K562 (cell line): ENCODE data around the gene ZFAND2B. TPM values are rescaled to one million over a fixed set of nuclear protein-coding genes. Genes with fewer than 3 reads are reported as not detected.

Source experiments
- FOSL1 ChIP-seq: fragments of 200-800 bp; sonication (Bioruptor generic); conservative IDR thresholded peaks from 2 replicates; pipeline ENCODE4 v1.6.1; 2016; ENCODE audit warnings: missing genetic modification characterization, missing compliant biosample characterization
- FOXK2 ChIP-seq, 2 experiments: fragments of 450-650 bp; IDR thresholded peaks in 1 of 2; conservative IDR thresholded peaks in 1 of 2; 2 replicates each; pipeline ENCODE4 v1.6.1; 2016; ENCODE audit warnings: low read depth in 2 of 2, mild to moderate bottlenecking in 1 of 2
- GTF2E2 ChIP-seq: fragments of 200-800 bp; sonication (Bioruptor generic); IDR thresholded peaks from 2 replicates; pipeline ENCODE4 v1.6.1; 2016; ENCODE audit warnings: missing genetic modification characterization, missing compliant biosample characterization
- JUN ChIP-seq, 2 experiments: sonication (generic) in 1 of 2; formaldehyde crosslinking in 1 of 2; IDR thresholded peaks; 2 replicates each; pipeline versions ENCODE4 v1.6.1 to v1.8.0; 2012 to 2022; ENCODE audit warnings: borderline replicate concordance in 2 of 2, mild to moderate bottlenecking in 2 of 2, improper control_type of control experiment in 1 of 2, low read depth in 1 of 2, low read length in 1 of 2, missing genetic modification reagents in 1 of 2
- JUND ChIP-seq, 2 experiments: IDR thresholded peaks; 2 replicates in 1 of 2; 3 replicates in 1 of 2; pipeline ENCODE4 v1.6.1; 2011; ENCODE audit warnings: borderline replicate concordance in 2 of 2, low read depth in 2 of 2, low read length in 2 of 2, improper control_type of control experiment in 1 of 2, missing biosample characterization in 1 of 2, missing genetic modification characterization in 1 of 2, missing genetic modification reagents in 1 of 2
- NKRF ChIP-seq: fragments of 450-650 bp; IDR thresholded peaks from 2 replicates; pipeline ENCODE4 v1.6.1; 2016; ENCODE audit warnings: borderline replicate concordance
- ZFP91 ChIP-seq: sonication (generic); formaldehyde crosslinking; IDR thresholded peaks from 2 replicates; pipeline ENCODE4 v1.8.0; 2022; ENCODE audit warnings: mild to moderate bottlenecking, missing genetic modification reagents
- polyA plus RNA-seq, 8 experiments: library from polyadenylated mRNA; depleted of rRNA in 4 of 8; stranded (reverse) in 5 of 8; unstranded in 3 of 8; fragments of >200 nt; fragmentation: Nextera tagmentation in 2 of 8; fragmentation: Illumina TruSeq in 1 of 8; extraction: Ambion mirVana in 2 of 8; extraction: Trizol in 1 of 8; gene quantifications; 2 replicates each; pipeline versions ENCODE4 v1.2.1 to v1.2.3, GENCODE V29; 2011 to 2014; ENCODE audit warnings: inconsistent platforms in 1 of 8, missing spikeins in 1 of 8
- total RNA-seq, 7 experiments: library from RNA; depleted of rRNA in 6 of 7; stranded (reverse); fragments of >200 nt in 6 of 7; fragmentation: Illumina TruSeq in 2 of 7; extraction: Trizol in 2 of 7; gene quantifications; 2 replicates each; pipeline versions ENCODE4 v1.2.1 to v1.2.3, GENCODE V29; 2011 to 2021; ENCODE audit warnings: low replicate concordance in 1 of 7
- TF ChIP-seq, protein P1 (sequence below): fragments of 450-650 bp; IDR thresholded peaks from 2 replicates; pipeline ENCODE4 v1.6.1; 2017; ENCODE audit warnings: antibody characterized with exemption, mild to moderate bottlenecking
- TF ChIP-seq, protein P2 (sequence below), 3 experiments: fragments of 200-800 bp in 1 of 3; sonication (Bioruptor generic) in 1 of 3; sonication (generic) in 1 of 3; formaldehyde crosslinking in 1 of 3; IDR thresholded peaks; 2 replicates each; pipeline versions ENCODE4 v1.6.1 to v1.8.0; 2016 to 2022; ENCODE audit warnings: mild to moderate bottlenecking in 2 of 3, missing compliant biosample characterization in 2 of 3, missing genetic modification characterization in 2 of 3, missing genetic modification reagents in 1 of 3
- TF ChIP-seq, protein P3 (sequence below): fragments of 250-450 bp; sonication (Bioruptor Pico); IDR thresholded peaks from 2 replicates; pipeline ENCODE4 v1.9.0; 2021; ENCODE audit warnings: mild to moderate bottlenecking, inconsistent platforms

ZFAND2B gene
- total and polyA plus RNA-seq, 9 of the 15 experiments (the other 6 are each of a cell fraction or from before 2014, with no cell fraction given), result 9.9 to 33.3 (median 26.1) TPM

GRCh38 chr2:219206328-219207133 is at the start of gene ZFAND2B (continued):
- TF ChIP-seq FOSL1 (tag) (0 out of 2 replicates have a peak, but pooled peaks have one; percentile 29), FOXK2 (conservative IDR thresholded peaks at IDR 0.05 in 1 of 2, IDR thresholded peaks at IDR 0.05 in 1 of 2; ENCODE audit: low read depth in 2 of 2) (peak in 1 of 2 experiments; percentile 53; a peak in 1 of 4 replicates), GTF2E2 (tag) (peak; percentile 73), NKRF (no peak), ZFP91 (CRISPR knock-in tag) (no peak), JUN (IDR thresholded peaks at IDR 0.05; ENCODE audit: borderline replicate concordance, low read depth, low read length) (peak; percentile 50; the same call in 1 of the 2 replicates), JUN (CRISPR knock-in tag; IDR thresholded peaks at IDR 0.05; ENCODE audit: borderline replicate concordance) (no peak), JUND (IDR thresholded peaks at IDR 0.05; ENCODE audit: borderline replicate concordance, low read depth, low read length) (peak; percentile 71), JUND (tag; IDR thresholded peaks at IDR 0.05; ENCODE audit: borderline replicate concordance, low read depth, low read length) (no peak; the same call in 2 of the 3 replicates)
- TF ChIP-seq, protein P1, sequence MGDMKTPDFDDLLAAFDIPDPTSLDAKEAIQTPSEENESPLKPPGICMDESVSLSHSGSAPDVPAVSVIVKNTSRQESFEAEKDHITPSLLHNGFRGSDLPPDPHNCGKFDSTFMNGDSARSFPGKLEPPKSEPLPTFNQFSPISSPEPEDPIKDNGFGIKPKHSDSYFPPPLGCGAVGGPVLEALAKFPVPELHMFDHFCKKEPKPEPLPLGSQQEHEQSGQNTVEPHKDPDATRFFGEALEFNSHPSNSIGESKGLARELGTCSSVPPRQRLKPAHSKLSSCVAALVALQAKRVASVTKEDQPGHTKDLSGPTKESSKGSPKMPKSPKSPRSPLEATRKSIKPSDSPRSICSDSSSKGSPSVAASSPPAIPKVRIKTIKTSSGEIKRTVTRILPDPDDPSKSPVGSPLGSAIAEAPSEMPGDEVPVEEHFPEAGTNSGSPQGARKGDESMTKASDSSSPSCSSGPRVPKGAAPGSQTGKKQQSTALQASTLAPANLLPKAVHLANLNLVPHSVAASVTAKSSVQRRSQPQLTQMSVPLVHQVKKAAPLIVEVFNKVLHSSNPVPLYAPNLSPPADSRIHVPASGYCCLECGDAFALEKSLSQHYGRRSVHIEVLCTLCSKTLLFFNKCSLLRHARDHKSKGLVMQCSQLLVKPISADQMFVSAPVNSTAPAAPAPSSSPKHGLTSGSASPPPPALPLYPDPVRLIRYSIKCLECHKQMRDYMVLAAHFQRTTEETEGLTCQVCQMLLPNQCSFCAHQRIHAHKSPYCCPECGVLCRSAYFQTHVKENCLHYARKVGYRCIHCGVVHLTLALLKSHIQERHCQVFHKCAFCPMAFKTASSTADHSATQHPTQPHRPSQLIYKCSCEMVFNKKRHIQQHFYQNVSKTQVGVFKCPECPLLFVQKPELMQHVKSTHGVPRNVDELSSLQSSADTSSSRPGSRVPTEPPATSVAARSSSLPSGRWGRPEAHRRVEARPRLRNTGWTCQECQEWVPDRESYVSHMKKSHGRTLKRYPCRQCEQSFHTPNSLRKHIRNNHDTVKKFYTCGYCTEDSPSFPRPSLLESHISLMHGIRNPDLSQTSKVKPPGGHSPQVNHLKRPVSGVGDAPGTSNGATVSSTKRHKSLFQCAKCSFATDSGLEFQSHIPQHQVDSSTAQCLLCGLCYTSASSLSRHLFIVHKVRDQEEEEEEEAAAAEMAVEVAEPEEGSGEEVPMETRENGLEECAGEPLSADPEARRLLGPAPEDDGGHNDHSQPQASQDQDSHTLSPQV, result 0 out of 2 replicates have a peak, but pooled peaks have one; percentile 34
- TF ChIP-seq, protein P2, sequence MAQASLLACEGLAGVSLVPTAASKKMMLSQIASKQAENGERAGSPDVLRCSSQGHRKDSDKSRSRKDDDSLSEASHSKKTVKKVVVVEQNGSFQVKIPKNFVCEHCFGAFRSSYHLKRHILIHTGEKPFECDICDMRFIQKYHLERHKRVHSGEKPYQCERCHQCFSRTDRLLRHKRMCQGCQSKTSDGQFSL (CRISPR knock-in tag; IDR thresholded peaks at IDR 0.05), result 0 out of 2 replicates have a peak, but pooled peaks have one; percentile 6
- TF ChIP-seq, protein P2 (tag; IDR thresholded peaks at IDR 0.05), result 0 out of 4 replicates have a peak, but pooled peaks of 1 of the 2 experiments have one; percentile 57
- TF ChIP-seq, protein P3, sequence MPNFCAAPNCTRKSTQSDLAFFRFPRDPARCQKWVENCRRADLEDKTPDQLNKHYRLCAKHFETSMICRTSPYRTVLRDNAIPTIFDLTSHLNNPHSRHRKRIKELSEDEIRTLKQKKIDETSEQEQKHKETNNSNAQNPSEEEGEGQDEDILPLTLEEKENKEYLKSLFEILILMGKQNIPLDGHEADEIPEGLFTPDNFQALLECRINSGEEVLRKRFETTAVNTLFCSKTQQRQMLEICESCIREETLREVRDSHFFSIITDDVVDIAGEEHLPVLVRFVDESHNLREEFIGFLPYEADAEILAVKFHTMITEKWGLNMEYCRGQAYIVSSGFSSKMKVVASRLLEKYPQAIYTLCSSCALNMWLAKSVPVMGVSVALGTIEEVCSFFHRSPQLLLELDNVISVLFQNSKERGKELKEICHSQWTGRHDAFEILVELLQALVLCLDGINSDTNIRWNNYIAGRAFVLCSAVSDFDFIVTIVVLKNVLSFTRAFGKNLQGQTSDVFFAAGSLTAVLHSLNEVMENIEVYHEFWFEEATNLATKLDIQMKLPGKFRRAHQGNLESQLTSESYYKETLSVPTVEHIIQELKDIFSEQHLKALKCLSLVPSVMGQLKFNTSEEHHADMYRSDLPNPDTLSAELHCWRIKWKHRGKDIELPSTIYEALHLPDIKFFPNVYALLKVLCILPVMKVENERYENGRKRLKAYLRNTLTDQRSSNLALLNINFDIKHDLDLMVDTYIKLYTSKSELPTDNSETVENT, result no peak
